GM15510 (cell line): ENCODE data around the gene FAF1.

ENCODE experiments used
- POLR2A ChIP-seq: IDR thresholded peaks from 3 replicates; pipeline ENCODE4 v1.6.1; 2011; ENCODE audit warnings: borderline replicate concordance; ENCODE audit not compliant: insufficient read length; ENCODE audit errors: extremely low read depth

The FAF1 gene

GRCh38 chr1:50959913-50960844 lies at the start of gene FAF1:
Gene FAF1 (minus strand): TSS chr1:50960267. CDS start chr1:50959811, 456 bp downstream.
- peak; percentile 96 for TF ChIP-seq POLR2A

DNA sequence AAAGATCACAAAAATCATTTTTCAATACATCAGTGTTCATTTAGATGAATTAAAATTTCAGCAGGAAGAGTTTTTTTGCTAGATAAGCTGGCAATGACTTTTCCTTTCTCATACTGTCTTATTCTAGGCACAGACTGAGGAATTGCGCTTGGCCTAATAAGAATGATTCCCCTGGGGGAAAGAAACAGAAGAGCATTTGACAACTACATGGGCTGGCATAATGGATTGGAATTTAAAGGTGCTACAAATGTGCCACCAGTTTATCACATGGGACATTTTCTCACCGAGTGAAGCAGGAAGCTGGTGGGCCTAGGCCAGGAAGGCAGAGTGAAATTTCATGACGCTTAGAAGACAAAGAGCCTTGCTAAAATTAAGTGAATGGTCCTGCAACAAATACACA lies 49.3 kb upstream of the FAF1 start:
- TF ChIP-seq POLR2A, result no peak

DNA sequence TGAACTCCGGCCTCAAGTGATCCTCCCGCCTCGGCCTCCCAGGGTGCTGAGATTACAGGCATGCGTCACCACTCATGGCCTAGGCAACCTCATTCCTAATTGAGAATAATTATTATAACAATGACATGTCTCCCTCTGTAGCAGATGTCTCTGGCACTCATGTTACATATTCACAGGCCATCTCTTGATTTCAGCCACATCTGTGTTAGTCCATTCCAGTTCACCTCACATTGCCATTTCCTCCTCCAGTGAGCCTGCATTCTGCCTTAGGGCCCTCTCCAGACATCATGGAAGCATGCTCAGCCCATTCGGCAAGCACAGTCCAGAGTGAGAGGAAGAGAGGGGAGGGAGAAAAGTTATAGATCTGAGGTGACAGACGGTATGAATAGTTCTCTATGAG lies 42.4 kb upstream of the FAF1 start:
- TF ChIP-seq POLR2A, result no peak

- no peak for TF ChIP-seq POLR2A
Measured at GRCh38 chr1:51000651-51001050, 40.6 kb upstream of the FAF1 start.

DNA sequence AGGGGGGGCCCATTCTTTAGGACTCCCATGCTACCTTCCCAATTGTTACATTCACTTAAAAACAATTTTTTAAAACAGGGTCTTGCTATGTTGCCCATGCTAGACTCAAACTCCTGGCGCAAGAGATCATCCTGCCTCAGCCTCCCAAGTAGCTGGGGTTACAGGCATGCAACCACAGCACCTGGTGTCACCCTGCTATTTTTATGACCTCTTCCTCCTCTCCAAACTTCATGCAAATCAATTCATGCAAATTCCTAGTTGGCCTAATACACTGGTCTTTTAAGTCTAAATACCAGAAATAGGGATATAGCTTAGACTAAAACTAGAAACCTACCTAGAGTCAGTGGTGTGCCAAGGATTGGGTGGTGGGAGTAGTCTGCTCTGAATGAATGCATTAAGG lies 40.1 kb upstream of the FAF1 start:
- no peak for TF ChIP-seq POLR2A

DNA sequence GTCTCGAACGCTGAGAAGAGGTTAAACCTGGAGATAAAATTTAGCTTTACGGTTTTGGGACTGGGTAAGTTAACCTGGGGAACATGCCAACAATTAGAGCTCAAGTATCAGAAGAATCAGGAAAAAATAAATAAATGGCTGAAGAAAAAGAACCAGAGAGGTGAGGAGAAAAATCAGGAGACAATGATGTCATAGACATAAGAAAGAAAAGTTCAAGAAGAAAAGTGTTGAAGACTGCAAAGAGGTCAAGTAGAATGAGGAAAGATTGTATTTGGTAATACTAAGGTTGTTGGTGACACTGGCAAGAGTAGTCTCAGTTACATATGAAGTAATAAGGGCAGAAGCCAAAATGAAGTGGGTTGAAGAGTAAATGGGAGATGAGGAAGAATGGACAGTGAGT lies 36.0 kb upstream of the FAF1 start:
- TF ChIP-seq POLR2A, result no peak

DNA sequence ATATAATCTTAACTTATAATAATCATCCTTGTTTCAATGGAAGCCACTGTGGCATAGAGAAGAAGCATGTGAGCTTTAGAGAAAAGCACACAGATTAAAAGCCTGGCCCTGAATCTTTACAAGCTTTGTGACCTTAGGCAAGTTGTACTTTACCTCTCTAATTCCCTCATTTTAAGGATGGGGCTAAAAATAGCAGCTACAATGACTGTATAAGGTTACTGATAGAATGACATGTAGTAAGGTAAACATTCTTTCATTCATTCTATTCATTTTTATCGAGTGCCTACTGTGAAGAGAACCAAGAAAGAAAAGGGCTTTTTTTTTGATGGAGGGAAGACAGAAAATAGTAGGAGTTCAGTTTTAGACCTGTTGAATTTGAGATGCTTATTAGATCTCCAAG lies 35.6 kb upstream of the FAF1 start:
- no peak for TF ChIP-seq POLR2A

DNA sequence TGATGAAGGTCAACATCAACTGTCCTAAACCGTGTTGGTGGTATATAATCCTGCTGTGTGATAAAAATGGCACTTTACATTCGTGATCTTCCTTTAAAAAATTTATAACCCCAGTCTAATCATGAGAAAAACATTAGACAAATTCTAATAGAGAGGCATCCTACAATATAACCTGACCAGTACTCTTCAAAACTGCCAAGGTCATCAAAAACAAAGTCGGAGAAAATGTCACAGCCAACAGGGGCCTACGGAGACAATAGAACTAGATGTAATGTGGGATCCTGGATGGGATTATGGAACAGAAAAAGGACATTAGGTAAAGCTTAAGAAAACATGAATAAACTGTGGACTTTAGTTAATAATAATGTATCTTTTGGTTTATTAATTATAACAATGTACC lies 34.9 kb upstream of the FAF1 start:
- no peak for TF ChIP-seq POLR2A

DNA sequence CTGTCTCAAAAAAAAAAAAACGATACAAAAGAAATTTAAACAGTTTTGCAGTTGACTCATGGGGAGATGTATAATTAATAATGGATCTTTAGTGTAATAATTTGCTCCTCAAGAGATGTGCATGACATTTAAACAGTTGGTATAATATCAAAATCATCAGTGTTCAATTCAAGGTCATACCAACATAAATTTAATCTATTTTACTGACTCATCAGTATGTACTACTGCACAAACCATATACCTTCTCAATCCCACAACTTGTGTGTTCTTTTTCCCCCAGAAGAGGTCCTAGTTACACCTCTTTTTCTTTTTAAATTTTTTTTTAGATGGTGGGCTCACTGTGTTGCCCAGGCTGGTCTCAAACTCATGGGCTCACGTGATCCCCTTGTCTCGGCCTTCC lies 33.6 kb upstream of the FAF1 start:
- no peak for TF ChIP-seq POLR2A

- TF ChIP-seq POLR2A, result no peak
Measured at GRCh38 chr1:50992532-50993318, 32.7 kb upstream of the FAF1 start.

GRCh38 chr1:50989694-50990093 lies 29.6 kb upstream of the FAF1 start:
- no peak for TF ChIP-seq POLR2A

DNA sequence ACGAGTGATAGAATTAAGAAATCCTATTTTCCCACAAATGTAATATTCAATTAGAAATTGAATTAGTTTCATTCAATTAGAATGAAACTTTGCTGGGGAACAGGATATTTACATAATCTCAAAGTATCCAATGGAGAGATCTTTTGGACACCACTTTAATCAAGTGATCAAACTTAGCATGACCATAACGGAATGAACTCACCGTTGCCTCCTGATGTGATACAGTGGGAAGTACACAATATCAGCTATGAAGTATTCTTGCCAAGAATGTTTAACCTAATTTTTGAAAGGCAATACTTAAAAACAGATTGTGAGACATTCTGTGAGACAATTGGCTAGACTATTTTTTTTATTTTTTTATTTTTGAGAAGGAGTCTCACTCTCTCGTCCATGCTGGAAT lies 26.6 kb upstream of the FAF1 start:
- TF ChIP-seq POLR2A, result no peak

- TF ChIP-seq POLR2A, result no peak
Measured at GRCh38 chr1:50985094-50985493, 25.0 kb upstream of the FAF1 start.

DNA sequence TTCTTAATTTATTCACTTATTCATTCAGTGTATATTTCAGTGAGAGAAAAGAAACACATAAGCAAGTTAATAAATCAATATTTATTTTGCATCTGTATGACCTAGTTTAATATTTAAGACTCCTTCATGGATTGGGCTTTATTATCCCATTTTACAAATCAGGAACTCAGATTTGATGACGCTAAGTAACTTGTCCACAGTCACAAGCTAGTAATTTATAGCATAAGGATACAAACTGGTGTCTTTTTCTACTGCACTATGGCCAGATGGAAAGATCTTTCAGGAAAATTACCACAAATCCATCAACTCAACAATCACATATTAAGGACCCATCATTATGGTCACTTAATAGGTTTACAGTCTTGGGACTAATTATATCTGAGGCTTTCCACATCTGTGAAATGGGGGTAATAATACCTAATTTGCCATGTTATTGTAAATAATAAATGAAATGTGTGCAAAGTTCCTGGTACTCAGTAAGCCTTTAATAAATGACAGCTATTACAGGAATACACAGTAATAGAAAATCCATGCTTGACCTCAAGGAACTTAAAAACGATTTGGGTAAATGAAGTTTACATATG lies 23.2 kb upstream of the FAF1 start:
- no peak for TF ChIP-seq POLR2A

GRCh38 chr1:50982611-50983010 lies 22.5 kb upstream of the FAF1 start:
- no peak for TF ChIP-seq POLR2A

- no peak for TF ChIP-seq POLR2A
Measured at GRCh38 chr1:50981741-50982140, 21.7 kb upstream of the FAF1 start.

DNA sequence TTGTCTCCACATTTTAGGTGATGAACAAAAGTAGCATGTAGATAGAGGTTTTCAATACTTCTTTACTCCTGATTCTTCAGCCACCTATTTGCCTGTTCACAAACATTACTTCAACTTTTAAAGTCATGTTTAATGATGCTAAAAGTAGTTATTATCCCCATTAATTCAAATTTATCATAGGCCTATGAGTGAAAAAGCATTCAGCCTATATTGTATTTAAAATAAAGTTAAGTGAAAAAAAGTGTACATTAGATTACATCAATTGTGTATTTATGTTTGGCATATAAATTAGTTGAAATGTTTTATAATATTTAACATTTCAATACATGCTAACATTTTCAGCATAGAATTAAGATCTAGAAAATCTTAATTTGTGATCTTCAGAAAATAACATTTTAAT lies 20.4 kb upstream of the FAF1 start:
- no peak for TF ChIP-seq POLR2A

DNA sequence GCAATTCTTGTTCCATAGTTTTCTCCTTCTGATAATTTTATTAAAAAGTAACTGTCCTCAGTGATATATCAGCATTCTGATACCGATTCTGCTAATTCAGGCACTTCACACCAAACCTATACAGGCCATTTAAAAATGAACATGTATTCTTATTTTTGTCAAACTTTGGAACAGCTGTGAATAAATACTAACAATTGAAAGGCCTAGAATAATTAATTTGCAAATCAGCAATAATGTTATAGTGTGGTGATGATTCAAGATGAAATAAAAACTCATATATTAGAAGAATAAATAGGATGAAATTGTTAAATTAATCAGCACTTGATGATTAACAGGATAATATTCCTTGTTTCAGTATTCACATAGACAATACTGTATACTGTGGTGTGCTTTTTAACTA lies 19.9 kb upstream of the FAF1 start:
- TF ChIP-seq POLR2A, result no peak
